ENCODE data around the gene SMIM24. TPM values are rescaled to one million over a fixed set of nuclear protein-coding genes. Genes with fewer than 3 reads are reported as not detected.

Gene SMIM24
- polyA plus RNA-seq, 1 donor from 2014 or later: not detected

GRCh38 chr19:3442487-3443071 lies 37.7 kb downstream of the SMIM24 start:
- Histone ChIP-seq H3K4me3 (ENCODE audit: low read length) (no peak overlapping the region), H3K27me3 (ENCODE audit: insufficient read depth, low read depth, low read length) (no peaks in the 10 kb centered on the region), H4K20me1 (ENCODE audit: insufficient read depth) (no peaks in the 10 kb centered on the region), H3K4me2 (ENCODE audit: low read length) (no peak overlapping the region), H3K9ac (ENCODE audit: low read length) (no peak overlapping the region), H3K9me2 (ENCODE audit: insufficient read depth, low read length) (no peaks in the 10 kb centered on the region), H3K36me3 (ENCODE audit: insufficient read depth, low read length) (no peaks in the 10 kb centered on the region), H2AFZ (ENCODE audit: low read depth, low read length) (no peak overlapping the region), H3K9me3 (ENCODE audit: low read length) (no peaks in the 10 kb centered on the region), H3K79me2 (replicated peaks; ENCODE audit: insufficient read depth, low read length) (no peaks in the 10 kb centered on the region), H3F3A (ENCODE audit: insufficient read depth, low read length, poor library complexity, severe bottlenecking) (no peaks in the 10 kb centered on the region), H3K27ac (ENCODE audit: low read length) (no peak overlapping the region)
- no peak for TF ChIP-seq REST (IDR thresholded peaks at IDR 0.05; ENCODE audit: borderline replicate concordance)
- TF ChIP-seq MXI1 (conservative IDR thresholded peaks at IDR 0.05; ENCODE audit: poor library complexity, severe bottlenecking): no peak
- TF ChIP-seq POLR2AphosphoS5 (IDR thresholded peaks at IDR 0.05): no peak
- TF ChIP-seq RAD21 (conservative IDR thresholded peaks at IDR 0.05): no peak
- no peak for TF ChIP-seq EP300 (conservative IDR thresholded peaks at IDR 0.05; ENCODE audit: poor library complexity, severe bottlenecking)
- no peak for TF ChIP-seq CTCF (IDR thresholded peaks at IDR 0.05; ENCODE audit: poor library complexity, severe bottlenecking)
- TF ChIP-seq SMC3 (conservative IDR thresholded peaks at IDR 0.05; ENCODE audit: poor library complexity): no peak
- TF ChIP-seq EZH2 (IDR thresholded peaks at IDR 0.05; ENCODE audit: borderline replicate concordance, insufficient read depth, low read length, poor library complexity, severe bottlenecking): no peak
- TF ChIP-seq TAF1 (IDR thresholded peaks at IDR 0.05; ENCODE audit: low read depth): no peak

GRCh38 chr19:3441986-3442329 lies 38.4 kb downstream of the SMIM24 start:
- no peak overlapping the region for H3K4me3 ChIP-seq (ENCODE audit: low read length)
- no peak for TF ChIP-seq MXI1 (conservative IDR thresholded peaks at IDR 0.05; ENCODE audit: poor library complexity, severe bottlenecking)
- no peak for TF ChIP-seq POLR2AphosphoS5 (IDR thresholded peaks at IDR 0.05)
- TF ChIP-seq EP300 (conservative IDR thresholded peaks at IDR 0.05; ENCODE audit: poor library complexity, severe bottlenecking): no peak
- H3K79me2 ChIP-seq (replicated peaks; ENCODE audit: insufficient read depth, low read length): no peaks in the 10 kb centered on the region
- no peak overlapping the region for H3K4me2 ChIP-seq (ENCODE audit: low read length)
- H3K9ac ChIP-seq (ENCODE audit: low read length): no peak overlapping the region
- H3K27me3 ChIP-seq (ENCODE audit: insufficient read depth, low read depth, low read length): no peaks in the 10 kb centered on the region
- no peak overlapping the region for H2AFZ ChIP-seq (ENCODE audit: low read depth, low read length)
- H3F3A ChIP-seq (ENCODE audit: insufficient read depth, low read length, poor library complexity, severe bottlenecking): no peaks in the 10 kb centered on the region
- H3K36me3 ChIP-seq (ENCODE audit: insufficient read depth, low read length): no peaks in the 10 kb centered on the region
- no peaks in the 10 kb centered on the region for H3K9me3 ChIP-seq (ENCODE audit: low read length)
- H4K20me1 ChIP-seq (ENCODE audit: insufficient read depth): no peaks in the 10 kb centered on the region
- H3K27ac ChIP-seq (ENCODE audit: low read length): no peak overlapping the region
- H3K9me2 ChIP-seq (ENCODE audit: insufficient read depth, low read length): no peaks in the 10 kb centered on the region
